Transverse colon (tissue), 4 donors: ENCODE measurements around the gene FAM162B. TPM values are rescaled to one million over a fixed set of nuclear protein-coding genes. Genes with fewer than 3 reads are reported as not detected.

ENCODE experiments used
- DNase-seq: peaks from one replicate; pipeline ENCODE4 v3.0.0-alpha.2; 2019
- H3K27ac ChIP-seq, 4 donors: fragments of 200-600 bp; sonication (generic); 2 replicates each; pipeline ENCODE4 v1.5.1; 2016 to 2018; ENCODE audit warnings: inconsistent platforms in 4 of 4
- H3K27me3 ChIP-seq: fragments of 200-600 bp; sonication (generic); 2 replicates; pipeline ENCODE4 v1.5.1; 2017; ENCODE audit warnings: inconsistent platforms
- H3K36me3 ChIP-seq, 4 donors: fragments of 200-600 bp; sonication (generic); 2 replicates each; pipeline ENCODE4 v1.5.1; 2017 to 2019; ENCODE audit warnings: inconsistent platforms in 4 of 4
- H3K4me1 ChIP-seq, 4 donors: fragments of 200-600 bp; sonication (generic); 2 replicates each; pipeline ENCODE4 v1.5.1; 2017 to 2020; ENCODE audit warnings: inconsistent platforms in 4 of 4
- H3K4me3 ChIP-seq, 4 donors: fragments of 200-600 bp; sonication (generic); 1 replicate in 1 of 4; 2 replicates in 3 of 4; pipeline versions ENCODE4 v1.5.1 to v1.6.1; 2017 to 2019; ENCODE audit warnings: inconsistent platforms in 4 of 4
- H3K9me3 ChIP-seq, 2 donors: fragments of 200-600 bp; sonication (generic); 2 replicates each; pipeline ENCODE4 v1.5.1; 2017 to 2019; ENCODE audit warnings: inconsistent platforms in 2 of 2
- CTCF ChIP-seq, 5 experiments: fragments of 200-600 bp in 3 of 5; fragments of 450-650 bp in 2 of 5; sonication (generic) in 3 of 5; IDR thresholded peaks; 1 replicate in 2 of 5; 2 replicates in 3 of 5; pipeline ENCODE4 v1.5.1; 2016 to 2017; ENCODE audit warnings: antibody characterized with exemption in 5 of 5, inconsistent platforms in 3 of 5, mild to moderate bottlenecking in 2 of 5, moderate library complexity in 1 of 5
- EP300 ChIP-seq: sonication (generic); formaldehyde crosslinking; IDR thresholded peaks from one replicate; pipeline ENCODE4 v1.6.1; 2017; ENCODE audit warnings: antibody characterized with exemption, low read depth
- POLR2A ChIP-seq: fragments of 450-650 bp; IDR thresholded peaks from one replicate; pipeline ENCODE4 v1.6.1; 2016; ENCODE audit warnings: antibody characterized with exemption, mild to moderate bottlenecking, moderate library complexity
- POLR2AphosphoS5 ChIP-seq, 3 donors: sonication (generic); formaldehyde crosslinking; IDR thresholded peaks; one replicate each; pipeline ENCODE4 v1.6.1; 2016; ENCODE audit warnings: antibody characterized with exemption in 3 of 3
- WGBS, 2 donors: methylation state at CpG; one replicate each; pipeline ENCODE4 v1.1.5; 2018; ENCODE audit warnings: low coverage in 1 of 2; 5-methylcytosine and 5-hydroxymethylcytosine counted together
- in situ Hi-C, 4 donors: fragments of 200-750 bp; cut with MboI; loops; one replicate each; pipeline versions ENCODE4 v1.15.0 to v1.15.1; 2017; ENCODE audit warnings: low sequenced_read_pairs in 3 of 4, low pct_ligation_motif_present in 1 of 4, low pct_unique_long_range_greater_than_20kb in 1 of 4
- intact Hi-C: fragments of 100-400 bp; cut with DNase I; formaldehyde crosslinking; loops from one replicate; pipeline ENCODE4 v1.15.1; 2023; ENCODE audit warnings: low total_unique reads
- total RNA-seq, 4 donors: library from RNA; depleted of rRNA; stranded (reverse); fragments of >200 nt; gene quantifications; one replicate each; pipeline ENCODE4 v1.1.0, GENCODE V29; 2016

The FAM162B gene
- total RNA-seq, 4 donors from 2014 or later: 0.48 to 0.55 TPM; not detected in 2

GRCh38 chr6:116773886-116774285, 8.4 kb upstream of the FAM162B start:
- Histone ChIP-seq H3K36me3 (no peaks in the 10 kb centered on the region), H3K4me3 (no peak overlapping the region), H3K9me3 (no peaks in the 10 kb centered on the region), H3K27me3 (peaks cover 3% of the 10 kb centered on the region), H3K4me1 (no peaks in the 10 kb centered on the region), H3K27ac (no peak overlapping the region)
- DNase-seq: no peak
- intact Hi-C loops: no loop called here
- 75 to 80% methylated on average over 1 of the region's 1 CpG for WGBS, 2 donors
- in situ Hi-C loops: no loop called here
- TF ChIP-seq POLR2AphosphoS5 (IDR thresholded peaks at IDR 0.05) (no peak), CTCF (IDR thresholded peaks at IDR 0.05) (no peak), EP300 (no peak), POLR2A (no peak)

- no peak overlapping the region for H3K27ac ChIP-seq
- intact Hi-C loops (no loop called here), in situ Hi-C loops (no loop called here)
- H3K4me1 ChIP-seq: no peaks in the 10 kb centered on the region
- DNase-seq: no peak
- no peaks in the 10 kb centered on the region for H3K9me3 ChIP-seq
- TF ChIP-seq CTCF (IDR thresholded peaks at IDR 0.05) (no peak), POLR2A (no peak), EP300 (no peak), POLR2AphosphoS5 (IDR thresholded peaks at IDR 0.05) (no peak)
- peaks cover 3% of the 10 kb centered on the region for H3K27me3 ChIP-seq
- H3K4me3 ChIP-seq: no peak overlapping the region
- H3K36me3 ChIP-seq: no peaks in the 10 kb centered on the region
- WGBS, 2 donors: 57 to 58% methylated on average over 1 of the region's 1 CpG
These were observed 6.9 kb upstream of the FAM162B start for GRCh38 chr6:116772450-116772849.

GRCh38 chr6:116767715-116768114, 2.2 kb upstream of the FAM162B start:
- Histone ChIP-seq H3K9me3 (no peaks in the 10 kb centered on the region), H3K4me1 (peaks cover 0 to 17% (median 5%) of the 10 kb centered on the region in 4 donors), H3K4me3 (no peak overlapping the region), H3K27me3 (peaks cover 51% of the 10 kb centered on the region), H3K36me3 (no peaks in the 10 kb centered on the region), H3K27ac (no peak overlapping the region)
- in situ Hi-C loops (no loop called here), intact Hi-C loops (no loop called here)
- WGBS, 2 donors: 56 to 77% methylated on average over 2 of the region's 2 CpGs
- TF ChIP-seq CTCF (IDR thresholded peaks at IDR 0.05): no peak
- TF ChIP-seq POLR2AphosphoS5 (IDR thresholded peaks at IDR 0.05): no peak
- no peak for TF ChIP-seq EP300
- no peak for TF ChIP-seq POLR2A
- no peak for DNase-seq

GRCh38 chr6:116766506-116767176, 1.1 kb upstream of the FAM162B start:
- Histone ChIP-seq H3K27ac (no peak overlapping the region), H3K4me3 (no peak overlapping the region), H3K9me3 (no peaks in the 10 kb centered on the region), H3K4me1 (peaks cover 0 to 17% (median 5%) of the 10 kb centered on the region in 4 donors), H3K36me3 (no peaks in the 10 kb centered on the region), H3K27me3 (peaks cover 59% of the 10 kb centered on the region)
- intact Hi-C loops: no loop called here
- in situ Hi-C loops: no loop called here
- DNase-seq: no peak
- TF ChIP-seq POLR2A (no peak), CTCF (IDR thresholded peaks at IDR 0.05) (no peak), POLR2AphosphoS5 (IDR thresholded peaks at IDR 0.05) (no peak), EP300 (no peak)
- 69 to 73% methylated on average over 5 of the region's 5 CpGs for WGBS, 2 donors
